Neutrophil (primary cell): ENCODE measurements around the gene CHD3.

Experiments used
- H3K27ac ChIP-seq: fragments of 200-600 bp; sonication (generic); 2 replicates; pipeline ENCODE4 v1.5.1; 2016; ENCODE audit warnings: mild to moderate bottlenecking, moderate library complexity
- H3K27me3 ChIP-seq: fragments of 200-600 bp; sonication (generic); 2 replicates; pipeline ENCODE4 v1.6.0; 2016; ENCODE audit warnings: mild to moderate bottlenecking
- H3K36me3 ChIP-seq: fragments of 200-600 bp; sonication (generic); 2 replicates; pipeline ENCODE4 v1.5.1; 2017
- H3K4me1 ChIP-seq, 2 experiments: fragments of 200-600 bp in 1 of 2; sonication (generic) in 1 of 2; 1 replicate in 1 of 2; 2 replicates in 1 of 2; pipeline versions ENCODE4 v1.5.1 to v1.6.1; 2013 to 2016; ENCODE audit warnings: low read depth in 1 of 2, low read length in 1 of 2, mild to moderate bottlenecking in 1 of 2, moderate library complexity in 1 of 2; ENCODE audit not compliant: control insufficient read depth in 1 of 2, insufficient read depth in 1 of 2
- H3K4me3 ChIP-seq, 2 experiments: fragments of 200-600 bp in 1 of 2; sonication (generic) in 1 of 2; 1 replicate in 1 of 2; 2 replicates in 1 of 2; pipeline ENCODE4 v1.5.1; 2013 to 2016; ENCODE audit warnings: low read depth in 1 of 2, low read length in 1 of 2, mild to moderate bottlenecking in 1 of 2, moderate library complexity in 1 of 2
- H3K9me3 ChIP-seq: fragments of 200-600 bp; sonication (generic); 2 replicates; pipeline ENCODE4 v1.5.1; 2016
- TF ChIP-seq, protein P1 (sequence below): fragments of 200-600 bp; sonication (generic); IDR thresholded peaks from 2 replicates; pipeline ENCODE4 v1.5.1; 2016; ENCODE audit warnings: antibody characterized with exemption

CHD3 gene

DNA sequence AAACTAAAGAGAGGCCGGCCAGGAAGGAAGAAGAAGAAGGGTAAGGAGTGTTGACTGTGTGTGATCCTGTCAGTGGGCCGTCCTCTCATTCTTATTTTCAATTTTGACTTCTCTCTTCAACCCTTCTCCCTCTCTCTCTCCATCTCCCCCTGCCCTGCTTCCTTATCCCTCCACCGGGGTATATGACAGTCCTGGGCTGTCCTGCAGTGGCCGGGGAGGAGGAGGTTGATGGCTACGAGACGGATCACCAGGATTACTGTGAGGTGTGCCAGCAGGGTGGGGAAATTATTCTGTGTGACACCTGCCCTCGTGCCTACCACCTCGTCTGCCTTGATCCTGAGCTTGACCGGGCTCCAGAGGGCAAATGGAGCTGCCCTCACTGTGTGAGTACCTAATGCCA is 5.6 kb downstream of the CHD3 start:
- Histone ChIP-seq H3K4me3 (no peak overlapping the region), H3K27ac (no peak overlapping the region), H3K27me3 (no peaks in the 10 kb centered on the region), H3K9me3 (no peaks in the 10 kb centered on the region), H3K36me3 (peaks cover 79% of the 10 kb centered on the region), H3K4me1 (peaks cover 18 to 24% of the 10 kb centered on the region in 2 experiments)
- TF ChIP-seq, protein P1, sequence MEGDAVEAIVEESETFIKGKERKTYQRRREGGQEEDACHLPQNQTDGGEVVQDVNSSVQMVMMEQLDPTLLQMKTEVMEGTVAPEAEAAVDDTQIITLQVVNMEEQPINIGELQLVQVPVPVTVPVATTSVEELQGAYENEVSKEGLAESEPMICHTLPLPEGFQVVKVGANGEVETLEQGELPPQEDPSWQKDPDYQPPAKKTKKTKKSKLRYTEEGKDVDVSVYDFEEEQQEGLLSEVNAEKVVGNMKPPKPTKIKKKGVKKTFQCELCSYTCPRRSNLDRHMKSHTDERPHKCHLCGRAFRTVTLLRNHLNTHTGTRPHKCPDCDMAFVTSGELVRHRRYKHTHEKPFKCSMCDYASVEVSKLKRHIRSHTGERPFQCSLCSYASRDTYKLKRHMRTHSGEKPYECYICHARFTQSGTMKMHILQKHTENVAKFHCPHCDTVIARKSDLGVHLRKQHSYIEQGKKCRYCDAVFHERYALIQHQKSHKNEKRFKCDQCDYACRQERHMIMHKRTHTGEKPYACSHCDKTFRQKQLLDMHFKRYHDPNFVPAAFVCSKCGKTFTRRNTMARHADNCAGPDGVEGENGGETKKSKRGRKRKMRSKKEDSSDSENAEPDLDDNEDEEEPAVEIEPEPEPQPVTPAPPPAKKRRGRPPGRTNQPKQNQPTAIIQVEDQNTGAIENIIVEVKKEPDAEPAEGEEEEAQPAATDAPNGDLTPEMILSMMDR: no peak

DNA sequence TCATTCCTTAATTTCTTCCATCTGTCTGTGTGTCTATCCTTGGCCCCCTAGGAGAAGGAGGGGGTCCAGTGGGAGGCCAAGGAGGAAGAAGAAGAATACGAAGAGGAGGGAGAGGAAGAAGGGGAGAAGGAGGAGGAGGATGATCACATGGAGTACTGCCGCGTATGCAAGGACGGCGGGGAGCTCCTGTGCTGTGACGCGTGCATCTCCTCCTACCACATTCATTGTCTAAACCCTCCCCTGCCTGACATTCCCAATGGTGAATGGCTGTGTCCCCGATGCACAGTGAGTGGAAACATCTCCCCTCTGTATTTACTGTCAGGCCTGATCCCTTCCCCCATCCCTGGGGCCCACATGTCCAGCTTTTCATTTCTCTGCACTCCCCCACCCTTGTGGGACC is 6.3 kb downstream of the CHD3 start:
- Histone ChIP-seq H3K4me1 (peaks cover 12 to 17% of the 10 kb centered on the region in 2 experiments), H3K27me3 (no peaks in the 10 kb centered on the region), H3K36me3 (peaks cover 85% of the 10 kb centered on the region), H3K27ac (no peak overlapping the region), H3K4me3 (no peak overlapping the region), H3K9me3 (no peaks in the 10 kb centered on the region)
- TF ChIP-seq, protein P1: no peak

DNA sequence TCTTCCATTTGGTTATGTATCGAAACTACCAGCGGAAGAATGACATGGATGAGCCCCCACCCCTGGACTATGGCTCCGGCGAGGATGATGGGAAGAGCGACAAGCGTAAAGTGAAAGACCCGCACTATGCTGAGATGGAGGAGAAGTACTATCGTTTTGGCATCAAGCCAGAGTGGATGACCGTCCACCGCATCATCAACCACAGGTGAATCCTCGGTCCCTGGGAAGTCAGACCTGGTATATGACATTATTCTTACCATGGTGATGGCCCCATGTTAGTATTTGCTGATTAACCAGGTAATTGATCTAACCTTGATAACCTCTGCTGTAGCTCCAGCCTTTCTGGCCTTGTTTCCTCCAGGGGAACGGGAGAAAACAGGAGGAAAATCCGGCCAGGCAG is 8.5 kb downstream of the CHD3 start:
- Histone ChIP-seq H3K4me1 (no peaks in the 10 kb centered on the region), H3K4me3 (no peak overlapping the region), H3K27me3 (no peaks in the 10 kb centered on the region), H3K27ac (no peak overlapping the region), H3K9me3 (no peaks in the 10 kb centered on the region), H3K36me3 (peaks cover 90% of the 10 kb centered on the region)
- TF ChIP-seq, protein P1: no peak

DNA sequence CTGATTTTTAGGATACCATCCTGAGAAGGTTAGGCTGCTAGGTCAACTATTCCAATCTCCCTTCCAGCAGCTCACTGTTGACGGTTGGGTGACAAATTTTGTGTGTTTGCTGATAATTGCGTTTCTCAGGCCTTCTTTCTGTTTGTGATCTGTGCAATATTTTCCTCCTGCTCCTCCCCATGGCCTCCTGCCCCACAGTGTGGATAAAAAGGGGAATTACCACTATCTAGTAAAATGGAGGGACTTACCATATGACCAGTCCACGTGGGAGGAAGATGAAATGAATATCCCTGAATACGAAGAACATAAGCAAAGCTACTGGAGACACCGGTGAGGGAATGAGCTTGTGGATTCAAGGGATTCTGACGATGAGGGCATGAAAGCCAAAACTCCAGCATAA is 9.2 kb downstream of the CHD3 start:
- H3K4me3 ChIP-seq: no peak overlapping the region
- no peaks in the 10 kb centered on the region for H3K27me3 ChIP-seq
- TF ChIP-seq, protein P1: peak; percentile 12
- no peaks in the 10 kb centered on the region for H3K9me3 ChIP-seq
- peaks cover 95% of the 10 kb centered on the region for H3K36me3 ChIP-seq
- no peak overlapping the region for H3K27ac ChIP-seq
- no peaks in the 10 kb centered on the region for H3K4me1 ChIP-seq

DNA sequence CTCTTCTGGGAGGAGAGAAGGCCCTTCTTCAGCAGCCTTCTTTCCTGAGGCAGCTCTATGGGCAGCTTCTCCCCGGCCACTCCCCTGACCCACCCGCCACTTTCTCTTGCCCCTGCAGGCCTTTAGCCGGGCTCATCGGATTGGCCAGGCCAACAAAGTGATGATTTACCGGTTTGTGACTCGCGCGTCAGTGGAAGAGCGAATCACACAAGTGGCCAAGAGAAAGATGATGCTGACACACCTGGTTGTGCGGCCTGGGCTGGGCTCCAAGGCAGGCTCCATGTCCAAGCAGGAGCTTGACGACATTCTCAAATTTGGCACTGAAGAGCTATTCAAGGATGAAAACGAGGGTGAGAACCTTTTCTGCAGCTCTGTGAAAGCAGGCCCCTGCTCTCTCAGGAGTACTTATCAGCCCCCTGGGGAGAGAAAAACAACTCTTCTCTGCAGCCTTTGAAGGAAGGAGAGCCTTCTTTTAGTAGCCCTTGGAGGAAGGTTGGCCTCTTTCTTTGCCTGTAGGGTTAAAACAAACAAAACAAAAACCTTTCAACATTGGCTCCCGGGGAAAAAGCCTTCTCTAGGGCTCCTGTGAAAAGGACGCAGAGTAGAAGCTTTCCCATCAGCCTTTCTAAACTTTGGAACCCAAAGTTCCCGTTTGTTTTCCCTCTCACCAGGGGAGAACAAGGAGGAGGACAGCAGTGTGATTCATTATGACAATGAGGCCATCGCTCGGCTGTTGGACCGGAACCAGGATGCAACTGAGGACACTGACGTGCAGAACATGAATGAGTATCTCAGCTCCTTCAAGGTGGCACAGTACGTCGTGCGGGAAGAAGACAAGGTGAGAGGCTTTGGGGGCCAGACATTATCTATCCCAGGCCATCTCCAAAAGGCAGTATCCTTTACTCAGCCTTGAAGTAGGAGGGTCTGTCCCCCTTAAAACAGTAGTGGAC is 14.8 kb downstream of the CHD3 start:
- no peak overlapping the region for H3K27ac ChIP-seq
- no peaks in the 10 kb centered on the region for H3K27me3 ChIP-seq
- H3K4me1 ChIP-seq: no peaks in the 10 kb centered on the region
- H3K36me3 ChIP-seq: peaks cover 100% of the 10 kb centered on the region
- TF ChIP-seq, protein P1: no peak
- no peak overlapping the region for H3K4me3 ChIP-seq
- H3K9me3 ChIP-seq: no peaks in the 10 kb centered on the region
